GM18511 (cell line): ENCODE results near the gene ZNF540.
"Not testable (repeated sequence)": the region's sequence is repeated elsewhere in the genome, so short reads cannot be mapped to it uniquely, and the experiment has no call there.

Experiments used
- ATAC-seq: cut with Tn5 transposase; IDR thresholded peaks from one replicate; pipeline ENCODE4 v1.9.1; 2021; ENCODE audit warnings: mild to moderate bottlenecking, moderate library complexity; ENCODE audit not compliant: unreplicated experiment

The ZNF540 gene

DNA sequence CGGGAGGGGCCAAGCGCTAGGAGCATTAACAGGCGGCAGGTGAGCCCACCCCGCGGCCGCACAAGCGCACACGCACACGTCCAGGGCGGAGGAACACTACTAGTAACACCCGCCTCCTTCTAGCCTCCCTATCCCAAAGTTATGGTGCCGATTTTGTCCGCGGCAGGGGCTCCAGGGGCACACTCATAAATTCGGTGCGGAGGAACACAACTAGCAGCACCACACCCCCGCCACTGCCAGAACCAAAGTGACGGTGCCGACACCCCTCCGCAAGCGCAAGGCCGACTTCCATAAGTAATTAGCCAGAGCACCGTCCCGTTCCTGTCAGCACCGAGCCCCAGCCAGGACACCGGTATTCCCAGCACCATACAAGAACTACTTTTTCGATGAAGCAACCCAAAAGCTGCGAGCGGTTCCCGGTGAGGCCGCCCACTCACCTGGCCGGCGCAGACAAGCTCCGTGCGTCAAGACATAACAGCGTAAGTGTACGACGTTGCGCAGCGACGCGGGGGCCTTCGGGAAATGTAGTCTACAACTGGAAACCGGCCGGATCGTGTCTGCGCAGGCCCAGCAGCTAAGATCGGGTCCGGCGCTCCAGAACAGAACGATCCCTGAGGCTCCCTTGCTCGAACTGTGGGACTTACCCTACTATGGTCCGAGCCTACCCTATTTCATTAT is at the start of gene ZNF540, which contains the start of gene ZNF571:
TSS of gene ZNF540 (plus strand) at position 573 of the 678 bp plus-strand sequence. CDS start 3,572 bp downstream, outside the sequence.
TSS of gene ZNF571 (minus strand) at position 489 of the 678 bp plus-strand sequence. CDS start 8,116 bp downstream, outside the sequence.
- ATAC-seq: peak; percentile 99

GRCh38 chr19:37551129-37551993 is 43.3 kb upstream of the ZNF540 start:
- ATAC-seq: no peak

- no peak for ATAC-seq
These were observed 31.2 kb upstream of the ZNF540 start for GRCh38 chr19:37563518-37563917.

- ATAC-seq: no peak
These were observed 29.9 kb upstream of the ZNF540 start for GRCh38 chr19:37564624-37565369.

- no peak for ATAC-seq
These were observed 29.4 kb upstream of the ZNF540 start for GRCh38 chr19:37565370-37565669.

DNA sequence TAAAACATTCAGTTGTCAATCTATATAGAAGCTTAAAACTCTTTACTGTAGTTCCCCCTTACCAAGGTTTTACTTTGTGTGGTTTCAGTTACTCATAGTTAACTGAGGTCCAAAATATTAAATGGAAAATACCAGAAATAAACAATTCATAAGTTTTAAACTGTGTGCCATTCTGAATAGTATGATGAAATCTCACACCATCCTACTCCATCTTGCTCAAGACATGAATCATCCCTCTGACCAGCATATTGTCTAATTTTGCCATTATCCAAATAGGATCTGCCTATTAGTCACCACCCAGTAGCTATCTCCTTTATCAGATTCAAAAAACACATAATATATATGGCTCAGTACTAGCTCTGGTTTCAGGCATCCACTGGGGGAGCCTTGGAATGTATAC is 22.5 kb upstream of the ZNF540 start:
- no peak for ATAC-seq

DNA sequence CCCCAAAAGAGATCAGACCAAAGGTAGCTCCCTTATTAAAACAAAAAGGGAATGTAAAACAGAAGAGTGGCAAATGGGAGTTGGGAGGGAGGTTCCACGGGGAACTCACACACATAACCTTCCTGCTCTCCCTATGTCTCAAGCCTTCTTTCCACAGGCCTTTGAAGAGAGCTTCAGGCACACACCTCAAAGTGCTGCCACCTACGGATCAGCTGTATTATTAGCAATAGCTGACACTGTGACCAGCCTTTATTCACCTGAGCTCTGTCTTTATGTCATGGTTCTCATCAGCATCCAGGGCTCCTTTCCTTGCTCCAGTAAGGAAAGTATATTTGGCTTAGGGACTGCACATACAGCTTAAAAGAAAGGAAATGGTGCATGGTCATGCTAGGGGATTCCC is 11.3 kb upstream of the ZNF540 start:
- no peak for ATAC-seq

GRCh38 chr19:37593996-37594303 is 726 bp upstream of the ZNF540 start:
- no peak for ATAC-seq

DNA sequence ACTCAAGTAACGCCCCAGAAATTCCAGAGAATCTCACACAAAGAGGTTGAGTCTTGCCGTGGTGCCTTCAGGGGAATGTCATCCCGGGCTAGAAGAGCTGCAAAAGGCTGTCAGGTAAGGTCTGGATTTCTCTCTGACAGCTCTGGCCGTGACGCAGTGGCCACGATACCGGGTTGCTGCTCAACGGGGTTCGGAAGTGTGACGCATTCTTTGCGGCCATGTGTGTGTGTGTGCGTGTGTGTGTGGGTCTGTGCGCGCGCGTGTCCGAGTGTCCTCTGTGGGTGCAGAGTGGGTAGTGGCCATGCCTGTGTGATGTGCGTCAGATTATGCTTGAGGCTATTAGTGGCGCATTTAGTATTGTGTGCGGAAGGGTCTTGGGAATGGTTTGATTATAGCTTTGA is 306 bp downstream of the ZNF540 start:
- peak; percentile 53 for ATAC-seq

DNA sequence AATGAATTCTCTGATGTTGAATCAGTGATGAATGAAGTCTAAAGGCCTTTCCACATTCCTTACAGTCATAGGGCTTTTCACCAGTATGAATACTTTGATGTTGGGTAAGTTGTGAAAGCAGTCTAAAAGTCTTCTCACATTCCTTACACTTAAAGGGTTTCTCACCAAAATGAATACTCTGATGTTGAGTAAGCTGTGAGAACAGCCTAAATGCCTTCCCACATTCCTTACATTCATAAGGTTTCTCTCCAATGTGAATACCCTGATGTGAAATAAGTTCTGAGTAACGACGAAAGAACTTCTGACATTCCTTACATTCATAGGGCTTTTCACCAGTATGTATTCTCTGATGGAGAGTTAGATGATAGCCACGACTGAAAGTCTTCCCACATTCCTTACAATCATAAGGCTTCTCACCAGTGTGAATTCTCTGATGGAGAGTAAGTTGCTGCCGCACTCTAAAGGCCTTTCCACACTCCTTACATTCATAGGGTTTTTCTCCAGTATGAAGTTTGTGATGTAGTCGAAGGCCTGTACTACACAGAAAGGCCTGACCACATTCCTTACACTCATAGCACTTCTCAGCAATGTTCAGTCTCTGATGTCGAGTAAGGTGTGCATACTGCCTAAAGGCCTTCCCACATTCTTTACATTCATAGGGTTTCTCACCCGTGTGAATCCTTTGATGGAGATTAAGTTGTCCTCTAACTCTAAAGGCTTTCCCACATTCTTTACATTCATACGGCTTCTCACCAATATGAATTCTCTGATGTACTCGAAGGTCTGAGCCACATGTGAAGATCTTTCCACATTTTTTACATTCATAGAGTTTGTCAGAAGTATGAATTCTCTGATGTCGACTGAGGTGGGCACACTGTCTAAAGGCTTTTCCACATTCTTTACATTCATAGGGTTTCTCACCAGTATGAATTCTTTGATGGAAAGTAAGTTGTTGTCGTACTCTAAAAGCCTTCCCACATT is 40.7 kb downstream of the ZNF540 start:
- no peak for ATAC-seq

GRCh38 chr19:37654118-37654517 is 59.4 kb downstream of the ZNF540 start:
- ATAC-seq: no peak

DNA sequence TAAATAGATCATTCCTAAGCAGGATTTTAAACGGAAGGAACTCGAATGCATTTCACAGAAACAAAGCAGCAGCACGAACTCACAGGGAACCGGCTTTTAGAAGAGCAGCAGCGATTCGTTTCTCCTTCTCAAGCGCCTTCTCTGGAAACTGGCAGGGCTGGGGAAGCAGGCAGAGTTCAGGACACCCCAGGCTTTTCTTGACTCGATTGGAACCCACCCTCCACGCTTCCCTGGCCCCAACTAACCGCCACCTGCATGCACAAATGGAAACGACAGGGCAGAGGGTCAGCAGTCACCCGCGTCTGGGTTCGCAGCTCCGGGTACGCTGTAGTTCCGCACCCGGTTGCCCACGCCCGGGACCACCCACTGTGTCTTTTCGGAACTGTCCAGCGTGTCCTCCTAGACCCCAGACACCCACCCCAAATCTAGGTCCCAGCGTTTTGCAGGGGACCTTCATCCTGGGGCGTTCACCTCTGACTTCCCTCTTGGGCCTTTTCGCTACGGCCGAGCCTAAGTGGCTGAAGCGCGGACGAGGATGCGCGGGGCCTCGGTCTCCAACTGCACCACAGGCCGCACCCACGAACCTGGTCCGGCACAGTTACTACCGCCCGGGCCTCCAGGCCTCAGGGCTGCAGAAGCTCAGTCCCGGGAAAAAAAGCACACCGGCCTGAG is 60.1 kb downstream of the ZNF540 start:
- ATAC-seq: peak; percentile 61

DNA sequence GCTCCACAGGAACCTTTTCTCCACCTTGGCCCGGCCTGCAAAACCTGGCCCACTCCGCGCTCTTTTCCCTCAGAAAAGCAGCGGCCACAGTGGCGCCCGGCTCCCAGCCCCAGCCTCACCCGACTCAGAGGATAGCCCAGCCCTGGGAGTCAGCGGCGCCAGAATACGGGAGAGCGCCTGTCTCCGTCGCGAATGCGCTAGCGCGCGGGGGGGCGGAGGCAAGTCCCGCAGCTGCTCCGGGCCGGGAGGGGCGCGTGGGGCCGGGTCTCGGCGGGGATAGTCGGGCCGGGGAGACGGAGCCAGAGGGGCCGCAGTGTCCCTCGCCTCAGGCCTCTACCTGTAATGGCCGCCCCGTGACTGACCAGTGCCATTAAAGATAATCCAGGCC is 60.6 kb downstream of the ZNF540 start, which contains the start of gene ZFP30:
TSS of gene ZFP30 (minus strand) at position 165 of the 388 bp plus-strand sequence. CDS start 7,643 bp downstream, outside the sequence.
- peak; percentile 76 for ATAC-seq

DNA sequence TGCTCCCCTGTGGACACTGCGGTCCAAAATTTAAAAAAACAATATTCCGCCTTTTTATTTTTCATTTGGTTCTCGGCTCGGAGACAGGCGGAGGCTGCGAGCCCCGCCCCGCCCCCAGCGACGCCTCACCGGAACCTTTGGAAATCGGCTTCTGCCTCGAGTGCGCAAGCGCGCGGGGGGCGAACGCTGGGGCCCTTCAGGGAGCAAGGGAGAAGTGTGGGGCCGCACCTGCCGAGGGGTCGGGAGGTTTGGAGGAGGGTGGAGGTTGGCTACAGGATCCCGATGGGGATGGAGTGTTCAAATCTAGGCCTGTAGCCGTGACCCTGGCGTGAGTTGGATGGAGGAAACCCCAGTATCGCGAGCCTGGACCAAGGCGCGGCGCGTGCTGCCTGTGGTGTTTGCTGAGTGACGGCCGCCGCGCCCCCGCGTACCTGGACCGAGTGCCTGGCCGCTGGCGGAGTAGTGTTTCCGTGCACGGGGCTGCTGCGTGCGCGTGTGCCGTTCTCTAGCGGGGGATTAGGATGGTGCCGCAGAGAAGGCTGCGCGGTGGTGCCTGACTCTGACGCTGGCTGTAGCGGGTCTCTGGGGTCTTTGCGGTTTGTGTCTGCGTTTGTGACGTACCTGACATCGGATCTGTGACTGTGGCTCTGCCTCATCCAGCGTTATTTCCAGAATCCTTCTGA is 61.2 kb downstream of the ZNF540 start:
- ATAC-seq: peak; percentile 65

- not testable (repeated sequence) for ATAC-seq
These were observed 62.5 kb downstream of the ZNF540 start for GRCh38 chr19:37657157-37657556.
